DND-41 (cell line): ENCODE results near the gene KANTR.

ENCODE experiments used
- ATAC-seq: fragments of 200-7000 bp; cut with Tn5 transposase; 3 replicates; pipeline ENCODE4 v1.9.1; 2021; ENCODE audit warnings: low read depth; ENCODE audit not compliant: insufficient read depth
- DNase-seq: peaks from one replicate; pipeline ENCODE4 v3.0.0-alpha.2; 2020
- H2AFZ ChIP-seq: 2 replicates; pipeline ENCODE4 v1.6.0; 2012; ENCODE audit warnings: low read depth, low read length
- H3K27ac ChIP-seq: 2 replicates; pipeline ENCODE4 v1.5.1; 2012; ENCODE audit warnings: low read length, inconsistent platforms
- H3K27me3 ChIP-seq: fragments of 200-600 bp; sonication (generic); 2 replicates; pipeline ENCODE4 v1.6.0; 2012; ENCODE audit warnings: low read length, mild to moderate bottlenecking, inconsistent platforms; ENCODE audit not compliant: insufficient read depth, poor library complexity
- H3K36me3 ChIP-seq: 2 replicates; pipeline ENCODE4 v1.5.1; 2012; ENCODE audit warnings: low read length, inconsistent platforms; ENCODE audit not compliant: insufficient read depth
- H3K4me1 ChIP-seq: 2 replicates; pipeline ENCODE4 v1.5.1; 2012; ENCODE audit warnings: mild to moderate bottlenecking, low read length; ENCODE audit not compliant: insufficient read depth
- H3K4me2 ChIP-seq: 2 replicates; pipeline ENCODE4 v1.6.0; 2012; ENCODE audit warnings: mild to moderate bottlenecking, moderate library complexity, low read length, inconsistent platforms; ENCODE audit not compliant: insufficient read depth
- H3K4me3 ChIP-seq, 2 experiments: fragments of 200-600 bp in 1 of 2; shearing (Covaris generic) in 1 of 2; 2 replicates each; pipeline ENCODE4 v1.5.1; 2012 to 2016; ENCODE audit warnings: inconsistent platforms in 2 of 2, low read length in 2 of 2, mild to moderate bottlenecking in 2 of 2, low read depth in 1 of 2, moderate library complexity in 1 of 2
- H3K79me2 ChIP-seq: 2 replicates; pipeline ENCODE4 v1.6.0; 2012; ENCODE audit warnings: low read length, inconsistent platforms; ENCODE audit not compliant: insufficient read depth
- H3K9ac ChIP-seq: 2 replicates; pipeline ENCODE4 v1.6.0; 2012; ENCODE audit warnings: low read depth, mild to moderate bottlenecking, inconsistent platforms, low read length, moderate library complexity
- H3K9me3 ChIP-seq: 2 replicates; pipeline ENCODE4 v1.5.1; 2012; ENCODE audit warnings: low read length, moderate library complexity, mild to moderate bottlenecking, inconsistent platforms; ENCODE audit not compliant: insufficient read depth, severe bottlenecking
- H4K20me1 ChIP-seq: 2 replicates; pipeline ENCODE4 v1.6.0; 2012; ENCODE audit warnings: low read length; ENCODE audit not compliant: insufficient read depth
- EZH2 ChIP-seq: IDR thresholded peaks from 3 replicates; pipeline ENCODE4 v1.6.1; 2012; ENCODE audit warnings: borderline replicate concordance, low read depth, mild to moderate bottlenecking, moderate library complexity, low read length, inconsistent platforms; ENCODE audit not compliant: severe bottlenecking
- TF ChIP-seq, protein P1 (sequence below): IDR thresholded peaks from 2 replicates; pipeline ENCODE4 v1.5.1; 2012; ENCODE audit warnings: borderline replicate concordance, low read length, moderate library complexity, mild to moderate bottlenecking; ENCODE audit not compliant: poor library complexity, severe bottlenecking; ENCODE audit errors: extremely low read depth

Gene KANTR

GRCh38 chrX:53171356-53171755, 77.4 kb downstream of the KANTR start:
- Histone ChIP-seq H3K4me2 (no peak overlapping the region), H3K79me2 (no peaks in the 10 kb centered on the region), H3K36me3 (no peaks in the 10 kb centered on the region), H3K27ac (no peak overlapping the region), H3K9ac (no peak overlapping the region), H3K27me3 (no peaks in the 10 kb centered on the region), H3K4me1 (no peaks in the 10 kb centered on the region), H2AFZ (no peak overlapping the region), H3K9me3 (no peaks in the 10 kb centered on the region), H4K20me1 (no peaks in the 10 kb centered on the region), H3K4me3 (no peak overlapping the region)
- no peak for ATAC-seq
- DNase-seq: no peak
- TF ChIP-seq, protein P1, sequence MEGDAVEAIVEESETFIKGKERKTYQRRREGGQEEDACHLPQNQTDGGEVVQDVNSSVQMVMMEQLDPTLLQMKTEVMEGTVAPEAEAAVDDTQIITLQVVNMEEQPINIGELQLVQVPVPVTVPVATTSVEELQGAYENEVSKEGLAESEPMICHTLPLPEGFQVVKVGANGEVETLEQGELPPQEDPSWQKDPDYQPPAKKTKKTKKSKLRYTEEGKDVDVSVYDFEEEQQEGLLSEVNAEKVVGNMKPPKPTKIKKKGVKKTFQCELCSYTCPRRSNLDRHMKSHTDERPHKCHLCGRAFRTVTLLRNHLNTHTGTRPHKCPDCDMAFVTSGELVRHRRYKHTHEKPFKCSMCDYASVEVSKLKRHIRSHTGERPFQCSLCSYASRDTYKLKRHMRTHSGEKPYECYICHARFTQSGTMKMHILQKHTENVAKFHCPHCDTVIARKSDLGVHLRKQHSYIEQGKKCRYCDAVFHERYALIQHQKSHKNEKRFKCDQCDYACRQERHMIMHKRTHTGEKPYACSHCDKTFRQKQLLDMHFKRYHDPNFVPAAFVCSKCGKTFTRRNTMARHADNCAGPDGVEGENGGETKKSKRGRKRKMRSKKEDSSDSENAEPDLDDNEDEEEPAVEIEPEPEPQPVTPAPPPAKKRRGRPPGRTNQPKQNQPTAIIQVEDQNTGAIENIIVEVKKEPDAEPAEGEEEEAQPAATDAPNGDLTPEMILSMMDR: peak; percentile 15
- TF ChIP-seq EZH2: no peak
